Non-pigmented ciliary epithelial cell (primary cell): ENCODE measurements around the gene SDF4.
"Not testable (repeated sequence)": the region's sequence is repeated elsewhere in the genome, so short reads cannot be mapped to it uniquely, and the experiment has no call there.

ENCODE experiments used
- DNase-seq: peaks from one replicate; pipeline ENCODE4 v3.0.0-alpha.2; 2010; ENCODE audit warnings: low read depth

Gene SDF4

DNA sequence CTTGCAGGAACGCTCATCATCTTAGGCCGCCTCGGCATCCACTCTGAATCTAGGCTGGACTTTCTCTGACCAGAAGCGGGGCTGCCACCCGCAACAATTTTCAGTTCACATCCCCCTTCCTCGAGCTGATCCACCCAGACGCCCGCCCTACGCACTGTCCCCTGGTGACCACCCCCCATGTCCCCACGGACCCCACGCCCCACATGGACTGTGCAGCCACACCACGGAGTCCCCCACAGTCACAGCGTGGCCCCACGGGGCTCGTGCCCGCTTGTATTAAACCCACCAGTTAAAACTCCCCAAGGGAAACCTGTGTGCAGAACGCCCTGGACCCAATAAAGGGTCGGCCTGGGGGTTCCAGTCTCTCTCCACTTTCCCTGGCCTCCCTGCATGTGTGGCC is 27.7 kb upstream of the SDF4 start:
- DNase-seq: no peak

DNA sequence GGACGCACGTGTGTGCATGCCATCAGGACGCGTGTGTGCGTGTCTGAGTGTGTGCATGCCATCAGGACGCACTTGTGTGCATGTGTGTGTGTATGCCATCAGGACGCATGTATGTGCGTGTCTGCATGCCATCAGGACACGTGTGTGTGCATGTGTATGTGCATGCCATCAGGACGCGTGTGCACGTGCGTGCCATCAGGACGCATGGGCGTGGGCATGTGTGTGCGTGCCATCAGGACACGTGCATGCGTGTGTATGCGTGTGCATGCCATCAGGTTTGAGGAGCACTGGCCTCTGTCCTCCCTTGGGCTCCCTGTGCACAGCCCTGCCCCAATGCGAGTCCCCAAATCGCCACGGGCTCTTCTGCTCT is 27.3 kb upstream of the SDF4 start:
- no peak for DNase-seq

DNA sequence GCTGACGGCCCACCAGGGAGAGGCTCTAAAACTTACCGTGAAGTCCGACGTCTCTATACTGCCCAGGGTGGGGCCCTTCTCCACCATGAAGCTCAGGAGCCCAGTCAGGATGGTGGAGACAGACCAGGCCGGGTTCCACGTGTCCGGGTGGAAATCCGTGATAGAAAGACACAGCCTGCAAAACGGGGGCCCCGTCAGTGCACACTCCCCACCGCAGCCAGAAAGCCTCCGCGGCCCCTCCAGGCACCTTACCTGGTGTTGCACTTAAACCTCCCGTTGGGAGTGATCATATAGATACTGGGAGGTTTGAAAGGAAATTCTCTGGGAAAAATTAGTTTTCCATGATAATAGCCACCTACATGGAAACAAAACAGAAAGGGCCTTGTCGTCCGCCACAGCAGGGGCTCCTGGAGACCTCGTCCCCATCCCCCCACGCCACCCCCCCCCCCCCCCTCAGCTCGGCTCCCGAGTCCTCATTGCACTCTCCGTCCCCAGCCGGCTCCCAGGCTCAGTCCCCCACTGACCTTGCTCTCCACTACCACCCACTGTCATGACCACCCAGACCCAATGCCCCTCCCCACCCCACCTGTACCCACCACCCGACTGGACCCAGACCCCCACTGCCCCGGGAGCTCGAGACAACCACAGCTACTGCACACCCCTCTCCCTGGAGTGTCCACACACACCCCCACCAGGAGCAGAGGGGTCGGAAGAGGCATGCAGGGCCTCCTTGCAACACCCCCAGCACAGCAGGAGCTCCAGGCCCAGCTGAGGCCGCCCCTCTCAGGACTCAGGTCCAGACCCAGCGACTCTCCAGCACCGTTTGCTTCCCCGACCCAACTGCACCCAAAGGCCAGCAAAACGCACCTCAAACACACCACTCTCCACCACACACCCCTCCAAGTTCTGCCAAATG is 25.4 kb upstream of the SDF4 start:
- DNase-seq: no peak

DNA sequence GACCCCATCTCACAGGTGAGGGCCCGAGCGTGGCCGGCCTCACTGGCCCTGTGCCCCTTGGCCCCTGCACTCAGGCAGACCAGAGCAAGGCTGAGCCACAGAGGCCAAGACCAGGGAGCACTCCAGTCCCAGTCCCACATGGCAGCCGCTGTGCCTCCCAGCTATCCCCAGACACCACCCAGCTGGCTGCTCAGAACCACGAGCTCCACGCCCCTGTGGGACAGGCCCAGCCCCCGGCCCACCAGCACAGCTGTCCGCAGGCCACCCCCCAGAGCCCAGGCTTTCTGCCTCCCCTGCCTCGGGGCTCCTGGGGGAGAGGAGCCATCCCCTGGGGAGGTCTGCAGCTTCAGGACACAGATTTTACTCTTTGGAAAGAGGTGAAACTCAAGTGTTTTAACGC is 23.8 kb upstream of the SDF4 start:
- DNase-seq: no peak

- DNase-seq: no peak
Measured at GRCh38 chr1:1255078-1255477, 23.3 kb upstream of the SDF4 start.

DNA sequence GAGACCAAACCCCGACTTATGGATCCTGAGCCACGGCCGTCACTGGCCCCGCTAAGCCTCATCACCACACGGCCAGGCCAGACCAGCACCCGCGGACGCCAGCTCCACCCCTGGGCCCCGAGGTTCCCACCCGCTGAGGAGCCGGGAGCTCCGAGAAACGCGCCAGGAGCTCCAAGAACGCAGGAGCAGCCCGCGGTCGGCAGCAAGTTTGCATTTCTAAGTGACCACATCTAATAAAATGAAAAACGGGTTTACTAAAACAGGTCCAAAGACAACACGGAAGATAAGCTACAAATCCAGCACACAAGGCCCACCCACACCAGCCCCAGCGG is 22.8 kb upstream of the SDF4 start:
- no peak for DNase-seq

DNA sequence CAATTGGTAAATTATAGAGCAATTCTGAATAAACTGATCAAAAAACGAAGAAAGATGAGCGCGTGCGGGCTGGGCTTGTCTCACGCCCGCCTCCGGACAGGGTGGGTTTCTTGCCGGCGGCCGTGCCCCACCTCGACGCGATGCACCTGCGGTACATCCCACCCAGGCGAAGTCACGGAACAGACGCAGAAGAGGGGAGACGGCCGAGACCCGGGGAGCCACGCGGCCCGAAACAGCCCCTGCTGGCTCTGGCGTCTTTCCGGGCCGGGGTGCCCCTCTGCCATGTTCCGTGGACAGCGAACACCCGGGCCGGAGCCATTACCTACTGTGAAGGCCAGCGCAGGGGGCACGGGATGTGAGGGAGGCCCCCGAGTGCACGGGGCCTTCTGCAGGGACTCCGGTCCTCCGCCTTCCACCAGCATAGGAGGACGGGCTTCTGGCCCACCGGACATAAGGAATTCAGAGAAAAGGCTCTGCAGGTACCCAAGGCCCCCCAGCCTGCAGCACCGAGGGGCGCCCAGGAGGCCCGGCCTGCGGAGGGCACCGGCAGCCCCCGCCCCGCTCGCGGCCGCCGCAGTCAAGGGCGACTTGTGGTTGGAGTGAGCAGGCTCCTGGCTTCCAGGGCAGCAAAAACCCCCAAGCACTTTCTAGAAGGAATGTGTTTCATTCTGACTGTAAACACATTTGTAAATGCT is 22.3 kb upstream of the SDF4 start:
- no peak for DNase-seq

- no peak for DNase-seq
Measured at GRCh38 chr1:1253314-1253713, 21.5 kb upstream of the SDF4 start.

DNA sequence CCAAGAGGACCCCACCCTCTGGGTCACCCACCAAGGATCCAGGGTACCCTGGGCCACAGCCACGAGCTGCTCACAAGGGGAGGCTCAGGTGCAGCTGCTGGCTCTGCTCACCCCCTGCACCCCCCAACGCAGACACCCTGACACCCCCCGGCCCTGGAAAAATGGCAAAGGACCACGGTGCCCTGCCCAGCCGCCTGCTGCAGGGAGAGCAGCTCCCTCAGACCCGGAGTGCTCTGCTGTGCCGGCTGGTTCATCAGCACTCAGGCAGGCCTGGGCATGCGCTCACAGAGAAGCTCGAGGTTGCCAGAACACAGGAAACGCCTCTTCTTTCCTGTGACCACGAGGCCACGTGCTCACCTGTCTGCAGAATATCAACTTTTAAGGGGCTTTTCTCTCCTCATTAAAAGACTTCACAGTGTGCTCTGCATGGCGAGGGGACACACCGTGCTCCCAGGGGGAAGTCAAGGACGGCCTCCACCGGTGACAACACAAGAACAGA is 19.0 kb upstream of the SDF4 start:
- DNase-seq: no peak

GRCh38 chr1:1248009-1248913 is 16.5 kb upstream of the SDF4 start:
- DNase-seq: not testable (repeated sequence)

DNA sequence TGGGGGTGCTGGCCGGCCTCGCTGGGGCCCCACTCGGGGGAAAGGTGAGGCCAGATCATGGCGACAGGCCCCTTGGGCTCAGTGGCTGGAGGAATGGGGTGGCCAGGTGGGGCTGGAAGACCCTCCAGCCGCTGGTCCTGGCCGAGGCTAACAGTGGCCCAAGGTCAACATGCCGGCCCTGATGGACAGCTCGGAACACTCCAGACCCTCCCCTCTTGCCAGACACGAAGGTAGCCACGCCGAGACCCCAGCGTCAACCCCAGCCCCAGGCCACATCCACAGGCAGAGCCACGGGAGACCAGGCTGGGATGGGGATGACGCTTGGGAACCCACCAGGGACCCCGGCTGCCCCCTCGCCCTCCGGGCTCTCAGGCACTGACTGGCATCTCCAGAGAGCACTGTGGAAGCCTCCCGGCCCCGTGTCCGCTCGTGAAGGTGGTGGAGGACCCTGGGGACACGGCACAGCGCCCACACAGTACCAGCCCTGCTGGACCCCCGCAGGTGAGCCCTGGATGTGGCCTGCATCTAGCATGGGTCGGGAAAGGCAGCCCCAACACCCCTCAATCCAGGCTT is 15.6 kb upstream of the SDF4 start:
- no peak for DNase-seq

GRCh38 chr1:1246577-1247340 is 15.0 kb upstream of the SDF4 start, which contains the start of gene C1QTNF12:
TSS of gene C1QTNF12 (minus strand) at chr1:1246722. CDS start at chr1:1246690, 32 bp downstream.
- no peak for DNase-seq

- no peak for DNase-seq
Measured at GRCh38 chr1:1245817-1246576, 14.2 kb upstream of the SDF4 start.

DNA sequence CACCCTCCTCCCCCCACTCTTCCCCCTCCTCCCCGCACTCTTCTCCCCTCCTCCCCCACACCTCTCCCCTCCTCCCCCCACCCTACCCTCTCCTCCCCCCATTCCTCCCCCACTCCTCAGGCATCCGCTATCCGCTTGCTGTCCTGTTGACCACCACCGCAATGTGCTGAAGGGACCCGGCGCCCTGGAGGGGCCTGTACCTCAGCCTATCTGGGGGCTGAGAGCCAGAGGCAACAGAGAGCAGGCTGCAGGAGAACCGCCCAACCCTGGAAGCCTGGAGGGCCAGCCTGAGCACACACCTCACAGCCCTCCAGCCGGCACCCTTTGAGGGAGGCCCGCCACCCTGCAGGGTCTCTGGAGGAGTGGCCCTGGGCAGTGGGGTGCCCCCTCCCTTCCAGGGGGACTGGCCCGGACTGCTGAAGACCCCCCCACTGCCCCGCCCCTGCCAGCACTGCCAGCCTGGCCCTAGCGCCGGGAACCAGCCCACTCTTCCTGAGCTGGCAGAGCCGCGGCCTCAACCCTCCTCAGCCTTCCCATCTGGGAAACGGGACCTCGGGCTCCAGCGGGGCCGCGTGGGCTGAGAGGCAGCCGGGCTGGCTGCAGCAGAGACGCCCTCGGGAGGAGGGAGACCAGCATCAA is 13.5 kb upstream of the SDF4 start:
- no peak for DNase-seq

GRCh38 chr1:1244192-1244811 is 12.5 kb upstream of the SDF4 start:
- DNase-seq: no peak

GRCh38 chr1:1243807-1244191 is 12.0 kb upstream of the SDF4 start:
- DNase-seq: no peak

DNA sequence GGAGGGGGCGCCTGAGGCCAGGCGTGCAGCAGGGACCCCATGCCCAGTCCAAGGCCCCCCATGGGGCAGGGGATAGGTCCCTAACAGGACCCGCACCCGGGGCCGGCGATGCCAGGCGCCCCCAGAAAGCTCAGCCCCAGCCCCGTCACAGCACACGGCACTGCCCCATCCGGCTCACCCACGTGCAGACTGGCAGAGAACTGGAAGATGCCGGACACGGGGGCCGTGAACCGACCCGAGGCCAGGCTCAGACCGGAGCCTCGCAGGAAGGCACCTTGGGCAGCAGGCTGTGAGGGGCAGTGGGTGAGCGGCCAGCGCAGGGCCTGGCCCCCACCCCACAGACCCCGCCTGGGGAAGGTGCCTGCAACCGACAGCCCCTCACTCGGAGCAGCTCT is 11.5 kb upstream of the SDF4 start:
- no peak for DNase-seq

- no peak for DNase-seq
Measured at GRCh38 chr1:1242461-1243265, 10.9 kb upstream of the SDF4 start.
